ENCODE data around the gene TMIGD1. TPM values are rescaled to one million over a fixed set of nuclear protein-coding genes. Genes with fewer than 3 reads are reported as not detected.

The TMIGD1 gene
- total RNA-seq, 4 donors from 2014 or later = not detected

DNA sequence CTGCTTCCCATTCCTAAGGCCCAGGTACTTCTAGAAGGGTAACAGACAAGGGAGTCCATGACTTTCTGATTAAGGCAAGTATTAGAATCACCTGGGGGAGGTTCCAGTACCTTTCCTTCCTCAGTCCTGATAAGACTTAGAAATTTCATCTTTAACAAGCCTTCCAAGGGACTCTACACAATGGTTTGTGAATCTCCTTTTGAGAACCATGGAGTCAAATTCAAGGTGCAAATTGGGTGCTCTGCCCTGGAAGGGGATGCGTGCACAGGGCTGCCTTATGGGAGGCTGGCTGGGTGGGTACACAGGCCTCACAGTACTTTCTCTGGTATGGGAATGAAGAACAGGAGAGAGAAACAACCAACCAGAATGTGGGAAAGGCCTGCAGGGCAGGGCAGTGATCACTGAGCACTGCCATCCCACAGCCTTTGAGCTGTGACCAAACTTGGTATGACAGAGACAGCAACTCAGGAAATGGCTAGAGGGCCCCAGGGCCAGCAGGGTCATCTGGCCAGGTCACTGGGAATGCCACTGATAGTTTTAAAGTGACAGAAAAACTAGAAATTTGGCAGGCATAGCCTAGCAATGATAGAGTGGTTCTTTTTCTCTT is 3.6 kb upstream of the TMIGD1 start:
- TF ChIP-seq, protein P1, sequence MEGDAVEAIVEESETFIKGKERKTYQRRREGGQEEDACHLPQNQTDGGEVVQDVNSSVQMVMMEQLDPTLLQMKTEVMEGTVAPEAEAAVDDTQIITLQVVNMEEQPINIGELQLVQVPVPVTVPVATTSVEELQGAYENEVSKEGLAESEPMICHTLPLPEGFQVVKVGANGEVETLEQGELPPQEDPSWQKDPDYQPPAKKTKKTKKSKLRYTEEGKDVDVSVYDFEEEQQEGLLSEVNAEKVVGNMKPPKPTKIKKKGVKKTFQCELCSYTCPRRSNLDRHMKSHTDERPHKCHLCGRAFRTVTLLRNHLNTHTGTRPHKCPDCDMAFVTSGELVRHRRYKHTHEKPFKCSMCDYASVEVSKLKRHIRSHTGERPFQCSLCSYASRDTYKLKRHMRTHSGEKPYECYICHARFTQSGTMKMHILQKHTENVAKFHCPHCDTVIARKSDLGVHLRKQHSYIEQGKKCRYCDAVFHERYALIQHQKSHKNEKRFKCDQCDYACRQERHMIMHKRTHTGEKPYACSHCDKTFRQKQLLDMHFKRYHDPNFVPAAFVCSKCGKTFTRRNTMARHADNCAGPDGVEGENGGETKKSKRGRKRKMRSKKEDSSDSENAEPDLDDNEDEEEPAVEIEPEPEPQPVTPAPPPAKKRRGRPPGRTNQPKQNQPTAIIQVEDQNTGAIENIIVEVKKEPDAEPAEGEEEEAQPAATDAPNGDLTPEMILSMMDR (IDR thresholded peaks at IDR 0.05; ENCODE audit: low read depth) = no peak

DNA sequence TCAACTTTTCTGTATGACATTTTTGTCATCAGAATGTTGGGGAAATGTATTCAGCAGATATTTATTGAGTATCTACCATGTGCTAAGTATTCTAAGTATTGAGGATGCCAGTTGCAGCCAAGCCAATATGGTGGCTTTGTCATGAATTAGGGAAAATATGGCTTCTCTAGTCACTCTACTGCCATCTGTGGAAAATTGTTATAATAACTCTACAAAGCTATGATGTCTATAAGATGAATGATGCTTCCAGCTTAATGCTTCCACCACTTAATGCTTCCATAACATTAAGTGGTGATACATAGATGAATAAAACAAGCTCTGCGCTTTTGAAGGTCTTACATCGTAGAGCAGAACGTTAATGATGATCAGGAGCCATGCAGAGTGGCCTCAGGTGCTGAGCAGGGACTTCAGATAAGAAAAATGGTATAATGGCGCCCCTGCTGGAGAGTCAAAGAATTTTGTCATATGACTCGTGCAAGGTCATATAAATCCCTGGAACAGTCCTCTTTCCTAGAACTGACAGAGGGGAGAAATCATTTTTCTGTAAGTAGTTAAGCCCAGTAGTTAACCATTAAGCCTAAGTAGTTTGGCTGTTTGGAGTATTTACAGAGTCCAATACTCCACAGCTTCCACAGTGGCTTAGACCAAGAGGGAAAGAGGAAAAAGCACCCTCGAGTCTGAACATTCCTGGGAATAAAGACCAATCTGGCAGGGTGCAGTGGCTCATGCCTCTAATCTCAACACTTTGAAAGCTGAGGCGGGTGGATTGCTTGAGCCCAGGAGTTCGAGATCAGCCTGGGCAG is 2.7 kb upstream of the TMIGD1 start:
- TF ChIP-seq, protein P1 (IDR thresholded peaks at IDR 0.05; ENCODE audit: low read depth) = no peak

DNA sequence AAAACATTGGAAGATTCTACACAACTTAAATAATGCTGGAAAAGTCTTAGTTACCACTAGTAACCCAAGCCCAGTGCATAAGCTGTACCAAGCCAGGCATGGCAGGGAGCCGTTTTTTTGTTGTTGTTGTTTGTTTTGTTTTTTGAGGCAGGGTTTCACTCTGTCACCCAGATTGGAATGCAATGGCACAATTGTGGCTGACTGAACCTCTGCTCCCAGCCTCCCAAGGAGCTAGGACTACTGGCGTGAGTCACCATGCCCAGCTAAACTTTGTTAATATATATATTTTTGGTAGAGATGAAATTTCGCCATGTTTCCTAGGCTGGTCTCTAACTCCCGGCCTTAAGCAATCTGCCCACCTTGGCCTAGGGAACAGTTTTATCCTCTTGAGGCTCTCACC is 564 bp upstream of the TMIGD1 start:
- TF ChIP-seq, protein P1 (IDR thresholded peaks at IDR 0.05; ENCODE audit: low read depth) = no peak

DNA sequence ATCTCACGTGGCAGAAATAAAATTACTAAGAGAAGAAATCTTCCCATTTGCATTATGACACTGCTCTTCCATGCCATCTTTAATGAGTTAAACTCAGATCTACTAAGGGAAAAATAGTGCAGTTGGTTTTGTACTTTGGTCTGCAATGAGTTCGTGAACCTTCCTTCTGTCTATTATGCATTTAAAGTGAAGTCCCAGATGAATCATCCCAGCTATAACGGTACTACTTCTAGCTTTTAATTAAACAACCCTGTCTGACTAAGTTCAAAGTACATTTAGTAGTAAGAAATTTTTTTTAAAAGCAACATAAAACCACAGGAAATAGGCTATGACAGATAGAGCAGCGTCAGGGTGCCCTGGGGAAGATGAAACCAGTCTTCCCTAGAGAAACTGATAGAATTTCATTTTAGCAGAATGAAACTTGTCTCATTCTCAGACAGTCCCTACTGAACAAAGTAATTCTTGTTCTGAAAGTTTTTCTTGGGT is 1.8 kb downstream of the TMIGD1 start:
- TF ChIP-seq, protein P1 (IDR thresholded peaks at IDR 0.05; ENCODE audit: low read depth) = no peak

DNA sequence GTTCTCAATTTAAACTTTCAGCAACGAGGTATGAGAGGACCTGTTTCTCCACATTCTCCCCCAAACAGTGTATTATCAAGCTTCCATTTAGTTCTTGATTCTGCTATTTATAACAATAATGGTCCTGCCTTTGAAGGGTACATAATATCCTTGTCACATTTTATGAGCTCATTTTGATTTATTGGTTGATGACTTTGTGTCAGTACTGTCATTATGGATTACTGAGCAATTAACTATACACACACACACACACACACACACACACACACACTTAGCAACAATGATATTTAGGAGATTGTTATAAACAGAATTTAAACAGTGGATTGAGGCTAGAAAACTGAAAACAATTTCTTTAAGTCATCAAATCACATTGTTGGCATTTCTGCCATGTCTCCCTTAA is 7.0 kb downstream of the TMIGD1 start:
- TF ChIP-seq, protein P1 (IDR thresholded peaks at IDR 0.05; ENCODE audit: low read depth) = no peak

DNA sequence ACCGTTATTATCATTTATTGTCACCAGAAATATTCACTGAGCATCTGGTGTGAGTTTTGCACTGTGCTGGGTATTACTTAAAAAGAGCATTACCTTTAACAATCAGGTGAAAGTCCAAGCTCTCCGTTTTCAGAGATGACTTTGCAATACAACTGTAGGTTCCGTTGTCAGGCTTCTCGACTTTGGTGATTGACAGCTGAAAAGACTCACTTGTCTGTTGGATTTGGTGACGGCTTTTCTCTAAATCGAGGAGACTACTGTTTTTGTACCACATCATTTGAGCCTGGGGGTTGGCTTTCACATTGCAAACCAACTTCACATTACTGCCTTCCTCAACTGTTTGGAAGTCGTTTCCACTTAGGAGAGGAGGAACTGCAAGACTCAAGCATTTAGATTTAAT is 9.1 kb downstream of the TMIGD1 start:
- TF ChIP-seq, protein P1 (IDR thresholded peaks at IDR 0.05; ENCODE audit: low read depth) = no peak

DNA sequence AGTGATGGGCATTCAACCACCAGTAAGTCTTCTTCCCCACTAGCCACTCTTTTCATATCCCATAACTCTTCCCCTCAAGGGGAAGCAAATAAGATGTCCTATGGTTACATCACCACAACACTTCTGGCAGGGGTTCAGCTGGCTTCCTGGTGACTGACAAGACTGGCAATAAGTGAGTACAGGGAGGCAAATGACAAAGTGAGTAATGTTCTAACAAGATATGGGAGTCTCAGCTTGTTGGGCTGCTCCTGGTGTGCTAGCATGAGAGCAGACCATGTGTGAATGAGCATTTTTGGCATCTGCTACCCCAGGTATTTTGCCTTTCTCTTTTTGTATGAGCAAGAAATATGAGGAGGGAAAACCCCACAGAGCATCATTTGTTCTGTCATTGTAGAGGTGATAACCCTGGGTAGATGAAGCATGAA is 9.9 kb downstream of the TMIGD1 start:
- TF ChIP-seq, protein P1 (IDR thresholded peaks at IDR 0.05; ENCODE audit: low read depth) = no peak
